Gastroesophageal sphincter (tissue), 3 donors: ENCODE measurements around the gene MIER2.
"Not testable (repeated sequence)": the region's sequence is repeated elsewhere in the genome, so short reads cannot be mapped to it uniquely, and the experiment has no call there.

ENCODE experiments used
- CTCF ChIP-seq, 4 experiments: fragments of 200-600 bp in 2 of 4; fragments of 450-650 bp in 2 of 4; sonication (generic) in 1 of 4; IDR thresholded peaks; one replicate each; pipeline ENCODE4 v1.5.1; 2017 to 2019; ENCODE audit warnings: antibody characterized with exemption in 4 of 4, mild to moderate bottlenecking in 2 of 4, moderate library complexity in 2 of 4
- EP300 ChIP-seq: sonication (generic); formaldehyde crosslinking; IDR thresholded peaks from one replicate; pipeline ENCODE4 v1.6.1; 2017; ENCODE audit warnings: antibody characterized with exemption, mild to moderate bottlenecking
- POLR2AphosphoS5 ChIP-seq: sonication (generic); formaldehyde crosslinking; IDR thresholded peaks from one replicate; pipeline ENCODE4 v1.6.1; 2017; ENCODE audit warnings: antibody characterized with exemption

DNA sequence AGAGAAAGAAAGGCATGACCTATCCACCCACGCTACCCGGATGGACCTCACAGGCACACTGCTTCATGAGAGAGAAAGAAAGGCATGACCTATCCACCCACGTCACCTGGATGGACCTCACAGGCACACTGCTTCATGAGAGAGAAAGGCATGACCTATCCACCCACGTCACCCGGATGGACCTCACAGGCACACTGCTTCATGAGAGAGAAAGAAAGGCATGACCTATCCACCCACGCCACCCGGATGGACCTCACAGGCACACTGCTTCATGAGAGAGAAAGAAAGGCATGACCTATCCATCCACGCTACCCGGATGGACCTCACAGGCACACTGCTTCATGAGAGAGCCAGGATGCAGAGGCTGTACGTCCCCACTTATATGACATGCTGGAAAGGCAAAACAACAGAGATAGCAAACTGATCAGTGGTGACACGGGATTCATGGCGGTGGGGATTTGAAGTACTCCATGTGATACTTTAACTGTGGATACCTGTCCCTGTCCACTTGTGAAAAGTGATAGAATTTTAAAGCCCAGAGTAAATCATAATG is 73.8 kb downstream of the MIER2 start:
- not testable (repeated sequence) for TF ChIP-seq CTCF (IDR thresholded peaks at IDR 0.05); EP300; POLR2AphosphoS5
